Fibroblast of skin of scalp (primary cell): ENCODE data around the gene TYRP1.

Source experiments
- DNase-seq: peaks from one replicate; pipeline ENCODE4 v3.0.0-alpha.2; 2013

The TYRP1 gene

DNA sequence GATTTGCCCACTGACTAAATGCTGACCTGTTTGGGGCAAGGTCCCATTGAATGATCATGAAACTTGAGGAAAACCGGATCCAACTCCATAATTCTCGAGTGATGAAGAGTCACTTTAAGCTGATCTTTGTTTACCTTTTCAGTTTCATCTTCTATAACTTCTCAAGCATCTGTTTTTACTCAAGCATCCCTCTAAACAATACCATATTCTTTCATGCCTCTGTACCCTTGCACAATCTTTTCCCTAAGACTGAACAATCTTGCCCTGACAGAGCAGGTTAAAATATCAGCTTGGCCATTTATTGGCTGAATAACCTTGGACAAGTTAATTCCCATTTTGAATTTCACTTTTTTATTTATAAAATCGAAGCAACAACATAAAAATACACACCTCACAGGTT lies 39.8 kb downstream of the TYRP1 start:
- DNase-seq = no peak

- no peak for DNase-seq
These were observed 42.5 kb downstream of the TYRP1 start for GRCh38 chr9:12735665-12736064.

DNA sequence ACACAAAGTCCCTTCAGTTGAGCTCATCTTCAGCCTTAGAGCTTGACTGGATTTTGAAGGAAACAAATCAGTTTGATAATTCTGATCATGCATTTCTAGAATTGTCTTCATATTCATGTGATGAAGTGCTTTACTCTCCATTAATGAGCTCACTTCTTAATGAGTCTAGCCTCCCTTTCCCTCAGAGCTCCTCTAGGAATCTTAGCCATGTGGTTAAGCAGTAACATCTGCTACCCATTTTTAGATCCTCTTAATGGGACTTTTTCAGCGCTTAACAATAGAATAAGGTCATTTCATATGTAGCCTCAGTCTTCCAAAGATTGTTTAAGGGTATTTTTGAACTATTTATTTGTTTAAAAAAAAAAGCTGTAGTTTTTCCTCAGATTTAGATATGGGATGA lies 44.7 kb downstream of the TYRP1 start:
- peak; percentile 27 for DNase-seq

DNA sequence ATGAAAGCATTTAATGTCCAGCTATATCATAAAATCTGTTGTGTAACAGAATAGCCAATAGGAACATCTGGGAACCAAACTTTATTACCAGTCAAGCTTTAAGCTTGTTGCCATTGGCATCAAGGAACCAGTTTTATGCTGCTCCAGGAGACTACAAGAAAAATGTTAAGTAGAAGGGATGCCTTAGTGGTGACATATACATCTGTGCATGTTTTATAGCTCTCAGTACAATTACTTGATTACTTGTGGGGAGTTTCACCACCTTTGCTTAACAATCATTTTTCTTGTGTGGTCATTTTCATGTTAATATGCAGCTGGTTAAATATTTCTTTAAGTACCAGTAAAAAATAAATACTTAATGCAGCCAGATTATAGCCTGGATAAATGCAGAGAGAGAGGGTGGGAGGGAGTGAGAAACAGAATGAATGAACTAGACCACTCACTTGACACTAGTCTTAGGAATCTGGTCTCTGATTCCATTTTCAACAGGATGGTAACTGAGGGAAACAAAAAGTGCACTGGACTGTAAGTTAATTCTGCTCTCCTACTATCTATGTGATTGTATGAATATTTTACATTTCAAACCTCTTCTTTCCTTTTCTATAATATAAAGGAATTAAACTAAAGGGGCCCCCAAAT lies 45.9 kb downstream of the TYRP1 start:
- DNase-seq = peak; percentile 64

GRCh38 chr9:12740845-12741244 lies 47.7 kb downstream of the TYRP1 start:
- no peak for DNase-seq

DNA sequence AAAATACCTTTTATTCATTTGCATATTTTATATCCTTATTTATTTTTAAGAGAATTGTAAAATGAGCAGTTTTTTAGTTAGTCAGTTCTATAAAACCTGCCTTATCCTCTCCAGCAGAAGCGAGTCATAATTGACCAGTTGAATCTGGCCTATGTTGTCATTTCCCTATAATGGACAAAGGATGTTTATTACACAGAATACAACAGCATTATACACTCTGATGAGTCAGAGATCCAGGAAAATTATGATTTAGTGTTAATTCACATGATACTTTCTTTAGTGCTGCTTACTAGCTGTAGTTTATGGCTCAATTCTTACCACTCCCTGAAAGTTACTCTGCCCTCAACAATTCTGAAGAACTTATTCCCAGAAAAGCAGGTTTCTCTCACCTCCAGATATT lies 54.8 kb downstream of the TYRP1 start:
- peak; percentile 19 for DNase-seq

- no peak for DNase-seq
These were observed 55.8 kb downstream of the TYRP1 start for GRCh38 chr9:12748954-12749353.

DNA sequence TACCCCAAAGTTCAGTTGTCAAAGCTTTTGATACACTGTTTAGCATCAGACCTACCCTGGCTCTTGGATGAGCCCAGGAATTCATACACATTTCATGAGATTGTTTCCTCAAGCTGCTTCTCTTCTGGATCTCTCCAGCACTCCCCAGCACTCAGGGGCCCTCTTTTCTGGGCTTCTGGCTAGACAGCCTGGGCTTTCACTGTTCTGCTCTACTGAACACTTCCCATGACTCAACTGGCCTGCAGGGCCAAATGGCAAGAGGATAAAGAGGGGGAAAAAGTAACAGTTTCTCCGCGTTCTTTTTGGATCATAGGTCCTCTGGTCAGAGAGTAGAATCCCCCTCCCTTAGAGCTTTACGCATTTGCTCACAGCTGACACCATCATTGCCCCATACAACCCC lies 60.7 kb downstream of the TYRP1 start:
- no peak for DNase-seq

DNA sequence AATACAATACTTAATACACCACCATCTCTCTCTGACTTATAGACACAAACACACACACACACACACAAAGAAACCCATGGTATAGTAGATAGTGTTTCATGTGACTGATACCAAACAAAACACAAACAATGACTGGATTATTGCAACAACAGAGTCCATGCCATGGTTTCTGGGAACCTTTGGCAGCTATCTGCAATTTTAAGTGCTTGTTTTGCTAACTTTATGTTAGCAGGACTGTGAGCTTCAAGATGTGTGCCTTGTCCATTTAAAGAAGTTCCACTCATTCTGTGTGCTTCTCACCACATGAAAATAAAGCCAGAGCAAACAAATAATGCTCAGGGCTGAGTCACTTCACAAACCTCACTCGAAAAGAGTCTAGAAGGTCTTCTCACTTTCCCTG lies 66.6 kb downstream of the TYRP1 start:
- DNase-seq = no peak
